Right ventricle myocardium superior (tissue), 1 donor: ENCODE data around the gene MYBPC2. TPM values are rescaled to one million over a fixed set of nuclear protein-coding genes. Genes with fewer than 3 reads are reported as not detected.

Experiments
- ATAC-seq: fragments of 200-7000 bp; cut with Tn5 transposase; one replicate; pipeline ENCODE4 v1.9.1; 2020; ENCODE audit warnings: mild to moderate bottlenecking; ENCODE audit not compliant: poor library complexity
- DNase-seq: peaks from one replicate; pipeline ENCODE4 v3.0.0-alpha.2; 2020
- intact Hi-C: fragments of 100-400 bp; cut with DNase I; formaldehyde crosslinking; loops from one replicate; pipeline ENCODE4 v1.11.2; 2022
- total RNA-seq: library from RNA; stranded (reverse); fragmentation: NEBNext Ultra II Directional; extraction: Animal tissue kit (Norgen Biotek cat#: 25700); gene quantifications from one replicate; pipeline ENCODE4 v1.2.1, GENCODE V29; 2021
- donor health status: DM: no; HTN: yes; CAD: no; lungs with severe emphysema.

Gene MYBPC2
- total RNA-seq, 1 donor from 2014 or later, result not detected

GRCh38 chr19:50505856-50506611 is 73.3 kb downstream of the MYBPC2 start:
- DNase-seq, result no peak
- ATAC-seq, result no peak
- intact Hi-C loops, result no loop called here

- intact Hi-C loops, result no loop called here
- DNase-seq (peak; percentile 20), ATAC-seq (no peak)
Observed at GRCh38 chr19:50506700-50507099, 74.0 kb downstream of the MYBPC2 start.

- peak; percentile 40 for DNase-seq
- intact Hi-C loops, result no loop called here
- ATAC-seq, result no peak
Observed at GRCh38 chr19:50507376-50507775, 74.7 kb downstream of the MYBPC2 start.

GRCh38 chr19:50508843-50509190 is 76.1 kb downstream of the MYBPC2 start:
- intact Hi-C loops, result no loop called here
- DNase-seq (no peak), ATAC-seq (no peak)

- DNase-seq, result no peak
Observed at GRCh38 chr19:50509366-50509765, 76.7 kb downstream of the MYBPC2 start.

GRCh38 chr19:50510121-50510670 is 77.5 kb downstream of the MYBPC2 start:
- no peak for ATAC-seq
- intact Hi-C loops, result no loop called here
- peak; percentile 61 for DNase-seq

More at GRCh38 chr19:50509366-50509765, 76.7 kb downstream of the MYBPC2 start:
- intact Hi-C loops, result no loop called here
- ATAC-seq, result no peak

- intact Hi-C loops, result no loop called here
- ATAC-seq (no peak), DNase-seq (no peak)
Observed at GRCh38 chr19:50510700-50511068, 78.0 kb downstream of the MYBPC2 start.

- intact Hi-C loops, result no loop called here
- DNase-seq (peak; percentile 100), ATAC-seq (peak; percentile 95)
Observed at GRCh38 chr19:50511069-50511822, 78.6 kb downstream of the MYBPC2 start, which contains the start of gene JOSD2. Gene JOSD2 (minus strand): TSS chr19:50511191. CDS start chr19:50510431, 760 bp downstream.

GRCh38 chr19:50512112-50512998 is 79.7 kb downstream of the MYBPC2 start:
- no peak for ATAC-seq
- DNase-seq, result peak; percentile 53
- intact Hi-C loops, result no loop called here

GRCh38 chr19:50512999-50513745 is 80.5 kb downstream of the MYBPC2 start:
- ATAC-seq (no peak), DNase-seq (peak; percentile 12)
- intact Hi-C loops, result no loop called here

- intact Hi-C loops, result no loop called here
- DNase-seq, result peak; percentile 37
Observed at GRCh38 chr19:50513746-50514345, 81.2 kb downstream of the MYBPC2 start, which contains the start of gene ASPDH. Gene ASPDH (minus strand): TSS chr19:50513913. CDS start chr19:50513823, 90 bp downstream.

GRCh38 chr19:50514346-50515167 is 81.9 kb downstream of the MYBPC2 start:
- no peak for ATAC-seq
- intact Hi-C loops, result no loop called here
- DNase-seq, result peak; percentile 18

More at GRCh38 chr19:50513746-50514345, 81.2 kb downstream of the MYBPC2 start, which contains the start of gene ASPDH:
- no peak for ATAC-seq

GRCh38 chr19:50515168-50515561 is 82.5 kb downstream of the MYBPC2 start:
- DNase-seq, result no peak
- intact Hi-C loops, result no loop called here

More at GRCh38 chr19:50515168-50515561, 82.5 kb downstream of the MYBPC2 start:
- ATAC-seq, result no peak
